ENCODE measurements around the gene DAPK1. TPM values are rescaled to one million over a fixed set of nuclear protein-coding genes. Genes with fewer than 3 reads are reported as not detected.

The DAPK1 gene
- total RNA-seq, 4 donors from 2014 or later, result 5.4 to 13.4 (median 9.8) TPM

DNA sequence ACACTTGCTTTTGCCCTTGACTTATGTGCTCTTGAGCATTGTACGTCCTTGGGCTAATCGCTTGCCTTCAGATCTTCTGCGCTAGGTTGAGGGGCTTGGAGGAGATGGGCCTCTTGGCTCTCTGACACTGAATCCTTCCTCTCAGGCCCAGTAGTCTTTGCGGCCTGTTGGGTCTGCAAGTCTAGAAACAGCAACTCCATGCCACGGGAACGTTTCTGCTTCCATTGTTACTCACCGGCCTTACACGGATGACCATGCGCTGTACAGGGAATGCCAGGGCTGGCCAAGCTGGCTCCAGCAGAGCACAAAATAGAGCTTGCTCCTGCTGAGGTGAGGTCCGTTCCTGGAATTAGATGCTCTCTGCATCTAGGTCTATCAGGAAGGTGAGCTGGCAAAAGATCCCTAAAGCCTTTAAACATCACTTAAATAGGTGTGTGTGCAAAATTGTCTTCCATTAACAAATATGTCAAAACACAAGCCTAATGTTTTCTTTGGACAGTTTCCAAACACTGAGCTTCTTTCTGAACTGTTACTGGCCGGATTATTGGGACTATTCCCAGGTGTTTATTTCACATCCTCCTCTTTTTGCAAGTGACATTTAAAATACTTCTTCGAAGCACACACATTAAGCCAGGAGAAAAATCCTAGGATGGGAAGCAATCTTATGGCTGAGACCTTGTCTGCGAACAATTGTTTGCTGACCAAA is 29.7 kb downstream of the DAPK1 start:
- H3K36me3 ChIP-seq, result no peaks in the 10 kb centered on the region
- TF ChIP-seq, protein P1, sequence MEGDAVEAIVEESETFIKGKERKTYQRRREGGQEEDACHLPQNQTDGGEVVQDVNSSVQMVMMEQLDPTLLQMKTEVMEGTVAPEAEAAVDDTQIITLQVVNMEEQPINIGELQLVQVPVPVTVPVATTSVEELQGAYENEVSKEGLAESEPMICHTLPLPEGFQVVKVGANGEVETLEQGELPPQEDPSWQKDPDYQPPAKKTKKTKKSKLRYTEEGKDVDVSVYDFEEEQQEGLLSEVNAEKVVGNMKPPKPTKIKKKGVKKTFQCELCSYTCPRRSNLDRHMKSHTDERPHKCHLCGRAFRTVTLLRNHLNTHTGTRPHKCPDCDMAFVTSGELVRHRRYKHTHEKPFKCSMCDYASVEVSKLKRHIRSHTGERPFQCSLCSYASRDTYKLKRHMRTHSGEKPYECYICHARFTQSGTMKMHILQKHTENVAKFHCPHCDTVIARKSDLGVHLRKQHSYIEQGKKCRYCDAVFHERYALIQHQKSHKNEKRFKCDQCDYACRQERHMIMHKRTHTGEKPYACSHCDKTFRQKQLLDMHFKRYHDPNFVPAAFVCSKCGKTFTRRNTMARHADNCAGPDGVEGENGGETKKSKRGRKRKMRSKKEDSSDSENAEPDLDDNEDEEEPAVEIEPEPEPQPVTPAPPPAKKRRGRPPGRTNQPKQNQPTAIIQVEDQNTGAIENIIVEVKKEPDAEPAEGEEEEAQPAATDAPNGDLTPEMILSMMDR (IDR thresholded peaks at IDR 0.05), result no peak
- no peak for TF ChIP-seq POLR2A (IDR thresholded peaks at IDR 0.05)
- TF ChIP-seq POLR2AphosphoS5 (IDR thresholded peaks at IDR 0.05), result no peak
- TF ChIP-seq EP300 (IDR thresholded peaks at IDR 0.05), result no peak
- 88% methylated on average over 13 of the region's 13 CpGs for WGBS
- no peak overlapping the region for H3K4me3 ChIP-seq
- no peak overlapping the region for H3K27ac ChIP-seq
- no peak for DNase-seq (ENCODE audit: low spot score in 2 of 2)
- H3K4me1 ChIP-seq, result peaks cover 7% of the 10 kb centered on the region
- H3K27me3 ChIP-seq, result no peaks in the 10 kb centered on the region
- no peaks in the 10 kb centered on the region for H3K9me3 ChIP-seq

DNA sequence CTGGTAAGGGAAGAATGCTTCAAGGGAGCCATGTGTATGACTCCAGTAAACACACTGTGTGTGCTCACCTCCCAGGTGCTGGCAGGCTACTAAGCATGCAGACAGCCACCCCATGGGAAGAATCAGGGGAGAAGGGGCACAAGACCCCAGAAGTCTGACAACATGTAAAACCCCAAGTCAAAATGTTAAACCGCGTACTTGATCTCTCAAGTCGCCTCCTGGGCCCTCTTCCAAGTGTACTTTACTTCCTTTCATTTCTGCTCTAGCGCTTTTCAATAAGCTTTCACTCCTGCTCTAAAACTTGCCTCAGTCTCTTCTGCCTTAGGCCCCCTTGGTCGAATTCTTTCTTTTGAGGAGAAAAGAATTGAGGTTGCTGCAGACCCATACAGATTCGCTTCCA is 31.3 kb downstream of the DAPK1 start:
- no peak for TF ChIP-seq POLR2A (IDR thresholded peaks at IDR 0.05)
- no peak for TF ChIP-seq POLR2AphosphoS5 (IDR thresholded peaks at IDR 0.05)
- no peak for TF ChIP-seq EP300 (IDR thresholded peaks at IDR 0.05)
- TF ChIP-seq, protein P1 (IDR thresholded peaks at IDR 0.05), result no peak
- Histone ChIP-seq H3K36me3 (no peaks in the 10 kb centered on the region), H3K4me1 (peaks cover 7% of the 10 kb centered on the region), H3K27me3 (no peaks in the 10 kb centered on the region), H3K9me3 (no peaks in the 10 kb centered on the region), H3K4me3 (no peak overlapping the region), H3K27ac (no peak overlapping the region)
- WGBS, result 83% methylated on average over 6 of the region's 6 CpGs
- no peak for DNase-seq (ENCODE audit: low spot score in 2 of 2)

DNA sequence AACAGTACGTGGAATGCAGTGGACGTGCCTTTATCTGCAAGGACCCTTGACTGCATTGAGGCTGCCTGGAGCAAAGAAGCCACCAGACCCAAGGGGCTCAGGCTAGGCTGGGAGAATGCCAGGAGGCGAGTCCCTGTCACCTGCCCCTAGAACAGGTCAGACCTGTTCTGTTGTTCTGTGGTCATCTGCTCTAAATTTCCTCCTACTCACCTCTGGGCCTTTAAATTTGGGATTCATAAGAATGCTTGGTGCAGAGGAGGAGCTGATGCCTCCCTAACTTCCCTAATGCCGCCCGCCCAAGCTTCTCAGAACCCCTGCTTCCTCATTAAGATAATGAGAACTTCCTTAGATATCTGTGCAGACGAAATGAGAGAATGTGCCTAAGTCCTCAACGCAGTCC is 32.0 kb downstream of the DAPK1 start:
- Histone ChIP-seq H3K4me1 (peaks cover 7% of the 10 kb centered on the region), H3K4me3 (no peak overlapping the region), H3K9me3 (no peaks in the 10 kb centered on the region), H3K27me3 (no peaks in the 10 kb centered on the region), H3K27ac (no peak overlapping the region), H3K36me3 (no peaks in the 10 kb centered on the region)
- DNase-seq (ENCODE audit: low spot score in 2 of 2), result no peak
- TF ChIP-seq EP300 (IDR thresholded peaks at IDR 0.05) (no peak), POLR2A (IDR thresholded peaks at IDR 0.05) (no peak), POLR2AphosphoS5 (IDR thresholded peaks at IDR 0.05) (no peak)
- TF ChIP-seq, protein P1 (IDR thresholded peaks at IDR 0.05), result no peak
- 61% methylated on average over 7 of the region's 7 CpGs for WGBS

DNA sequence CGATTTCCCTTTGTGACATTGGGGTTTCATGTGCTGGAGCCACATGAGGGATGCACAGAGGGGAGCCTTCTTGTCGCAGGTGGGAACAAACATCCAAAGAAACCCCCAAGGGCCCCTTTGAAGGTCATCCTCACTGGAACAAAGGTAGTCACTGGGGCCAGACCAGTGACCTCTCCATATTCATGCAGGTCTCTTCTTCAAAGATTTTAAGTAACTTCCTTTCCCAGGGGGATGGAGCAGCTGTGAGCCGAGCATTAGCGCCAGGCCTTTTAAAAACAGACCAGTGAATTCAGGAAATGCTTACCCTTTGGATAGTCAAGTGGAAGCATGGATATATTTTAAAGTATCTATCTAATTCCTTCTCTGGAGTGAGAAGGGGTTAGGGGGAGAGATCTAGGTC is 33.0 kb downstream of the DAPK1 start:
- no peaks in the 10 kb centered on the region for H3K36me3 ChIP-seq
- no peak overlapping the region for H3K27ac ChIP-seq
- TF ChIP-seq EP300 (IDR thresholded peaks at IDR 0.05) (no peak), POLR2AphosphoS5 (IDR thresholded peaks at IDR 0.05) (no peak), POLR2A (IDR thresholded peaks at IDR 0.05) (no peak)
- TF ChIP-seq, protein P1 (IDR thresholded peaks at IDR 0.05), result no peak
- no peaks in the 10 kb centered on the region for H3K9me3 ChIP-seq
- no peak for DNase-seq (ENCODE audit: low spot score in 2 of 2)
- 80% methylated on average over 4 of the region's 4 CpGs for WGBS
- no peaks in the 10 kb centered on the region for H3K27me3 ChIP-seq
- H3K4me1 ChIP-seq, result peaks cover 7% of the 10 kb centered on the region
- H3K4me3 ChIP-seq, result no peak overlapping the region

DNA sequence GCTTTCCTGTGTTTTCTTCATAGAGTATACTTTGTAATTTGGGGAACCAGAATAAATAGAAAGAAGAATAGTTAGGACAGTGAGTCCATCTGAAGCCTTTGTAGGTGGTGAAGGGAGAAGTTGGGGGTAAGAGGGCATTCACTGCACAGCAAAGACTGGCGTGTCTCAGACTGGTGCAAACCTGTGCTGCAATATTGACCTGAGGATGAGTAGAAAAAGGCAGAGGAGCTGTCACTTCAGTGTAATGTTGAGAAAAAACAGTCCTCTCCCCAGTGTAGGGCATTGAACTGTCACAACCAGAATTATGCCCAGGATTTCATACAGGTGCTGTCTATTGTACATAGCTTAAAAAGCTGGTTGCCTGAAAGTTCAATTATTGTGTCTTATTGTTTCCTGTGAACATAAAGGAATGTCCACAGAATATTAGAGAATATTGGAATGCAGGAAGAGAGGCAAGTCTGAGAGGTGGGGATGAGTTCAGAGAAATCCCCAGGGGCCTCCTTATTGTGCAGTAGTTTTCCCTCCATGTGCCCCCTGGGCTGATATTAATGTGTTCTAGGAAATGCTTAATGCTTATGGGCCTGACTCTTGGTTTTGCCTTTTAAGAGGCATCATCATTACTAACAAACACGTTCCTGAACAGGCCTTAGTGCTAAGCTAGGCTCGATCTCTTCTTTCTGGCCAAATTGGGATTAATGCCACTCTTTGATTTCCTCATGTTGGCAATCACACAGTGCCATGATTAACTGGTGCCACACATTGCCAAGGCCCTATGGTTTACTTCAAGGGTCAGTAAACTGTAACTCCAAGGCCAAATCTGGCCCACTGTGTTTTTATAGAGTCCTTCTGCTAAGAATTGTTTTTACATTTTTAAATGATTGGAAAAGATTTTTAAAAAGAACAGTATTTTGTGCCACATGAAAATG is 34.0 kb downstream of the DAPK1 start:
- Histone ChIP-seq H3K36me3 (no peaks in the 10 kb centered on the region), H3K27me3 (no peaks in the 10 kb centered on the region), H3K9me3 (no peaks in the 10 kb centered on the region), H3K4me3 (no peak overlapping the region), H3K4me1 (peaks cover 7% of the 10 kb centered on the region), H3K27ac (no peak overlapping the region)
- TF ChIP-seq, protein P1 (IDR thresholded peaks at IDR 0.05), result no peak
- TF ChIP-seq POLR2A (IDR thresholded peaks at IDR 0.05) (no peak), POLR2AphosphoS5 (IDR thresholded peaks at IDR 0.05) (no peak), EP300 (IDR thresholded peaks at IDR 0.05) (no peak)
- 67% methylated on average over 3 of the region's 3 CpGs for WGBS
- DNase-seq (ENCODE audit: low spot score in 2 of 2), result no peak

All from suprapubic skin (tissue), 4 donors.